Activated naive CD4-positive, alpha-beta T cell (primary cell): ENCODE data around the gene TPM4.
"Not testable (repeated sequence)": the region's sequence is repeated elsewhere in the genome, so short reads cannot be mapped to it uniquely, and the experiment has no call there.

Experiments
- DNase-seq, 4 experiments: peaks; one replicate each; lab custom pipeline; 2025; lab: John Stamatoyannopoulos, UW

The TPM4 gene

DNA sequence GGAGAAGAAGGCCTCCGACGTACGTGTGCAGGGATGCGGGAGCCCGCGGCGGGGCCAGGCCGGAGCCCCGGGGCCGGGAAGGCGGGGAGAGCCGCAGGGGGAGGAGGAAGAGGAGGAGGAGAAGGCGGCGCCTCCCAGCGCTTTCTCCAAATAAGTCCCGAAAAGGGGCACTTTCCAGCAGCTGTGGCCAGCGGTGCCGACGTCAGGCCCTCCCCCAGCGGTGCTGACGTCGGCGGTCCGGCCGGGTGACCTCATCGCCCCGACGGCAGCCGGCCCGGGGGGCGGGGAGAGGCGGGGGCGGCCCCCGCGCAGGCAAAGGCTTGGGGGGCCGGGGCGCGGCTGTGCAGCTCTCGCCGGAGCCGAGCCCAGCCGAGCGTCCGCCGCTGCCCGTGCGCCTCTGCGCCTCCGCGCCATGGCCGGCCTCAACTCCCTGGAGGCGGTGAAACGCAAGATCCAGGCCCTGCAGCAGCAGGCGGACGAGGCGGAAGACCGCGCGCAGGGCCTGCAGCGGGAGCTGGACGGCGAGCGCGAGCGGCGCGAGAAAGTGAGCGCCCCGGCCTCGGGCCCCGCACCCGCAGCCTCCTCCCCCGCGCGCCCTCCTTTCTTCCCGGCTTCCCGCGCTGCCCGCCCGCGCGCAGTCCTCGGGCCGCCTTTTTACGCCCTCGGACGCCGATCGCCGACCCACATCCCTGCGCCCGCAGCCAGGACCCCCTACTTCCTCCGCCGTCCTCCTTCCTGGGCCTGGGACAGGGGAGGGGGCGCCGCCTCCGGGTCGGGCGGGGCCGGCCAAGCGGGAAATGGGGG lies at the start of gene TPM4:
TPM4 (plus strand) TSS at position 342 of the 804 bp plus-strand sequence; CDS start at position 413, 71 bp downstream.
- DNase-seq = peak in 3 of 4 experiments; percentile 27 to 51 (median 43)

DNA sequence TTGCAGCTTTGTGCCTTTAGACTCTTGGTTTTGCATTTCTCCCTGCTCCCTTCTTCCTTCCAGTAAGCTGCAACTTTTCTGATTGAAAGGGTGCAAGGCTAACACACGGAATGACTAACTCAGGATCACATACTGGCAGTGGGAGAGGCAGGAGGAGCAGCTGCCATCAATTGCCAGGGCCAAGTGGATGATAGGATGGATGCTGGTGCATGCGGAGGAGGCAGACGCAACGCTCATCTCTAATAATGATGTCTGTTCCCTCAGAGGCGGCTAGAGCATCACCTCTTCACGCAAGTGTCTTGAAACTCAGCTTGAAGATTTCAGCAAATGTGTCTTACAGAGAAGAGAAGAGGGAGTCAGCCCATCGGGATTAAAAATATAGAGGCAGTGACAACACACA lies 49.5 kb upstream of the TPM4 start:
- DNase-seq = no peak

DNA sequence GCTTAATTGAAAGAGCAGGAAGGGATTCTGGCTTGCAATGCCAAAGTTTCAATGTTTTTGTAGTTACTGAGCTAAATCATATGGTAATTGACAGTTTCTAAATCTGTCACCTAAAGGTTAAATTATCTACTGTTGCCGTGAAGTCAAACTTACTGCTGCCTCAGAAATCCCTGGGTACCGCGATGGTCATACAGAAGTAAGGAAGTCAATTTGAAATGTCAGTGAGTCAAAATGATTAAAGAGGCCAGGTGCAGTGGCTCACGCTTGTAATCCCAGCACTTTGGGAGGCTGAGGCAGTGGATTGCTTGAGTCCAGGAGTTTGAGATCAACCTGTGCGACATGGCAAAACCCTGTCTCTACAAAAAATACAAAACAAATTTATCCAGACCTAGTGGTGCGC lies 48.8 kb upstream of the TPM4 start:
- no peak for DNase-seq

DNA sequence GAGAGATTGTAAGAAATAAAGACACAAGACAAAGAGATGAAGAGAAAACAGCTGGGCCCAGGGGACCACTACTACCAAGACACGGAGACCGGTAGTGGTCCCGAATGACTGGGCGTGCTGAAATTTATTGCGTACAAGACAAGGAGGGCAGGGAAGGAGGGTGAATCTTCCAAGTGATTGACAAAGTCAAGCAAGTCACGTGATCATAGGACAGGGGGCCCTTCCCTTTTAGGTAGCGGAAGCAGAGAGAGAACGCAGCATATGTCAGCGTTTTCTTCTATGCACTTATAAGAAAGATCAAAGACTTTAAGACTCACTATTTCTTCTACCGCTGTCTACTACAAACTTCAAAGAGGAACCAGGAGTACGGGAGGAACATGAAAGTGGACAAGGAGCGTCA lies 46.1 kb upstream of the TPM4 start:
- not testable (repeated sequence) for DNase-seq

DNA sequence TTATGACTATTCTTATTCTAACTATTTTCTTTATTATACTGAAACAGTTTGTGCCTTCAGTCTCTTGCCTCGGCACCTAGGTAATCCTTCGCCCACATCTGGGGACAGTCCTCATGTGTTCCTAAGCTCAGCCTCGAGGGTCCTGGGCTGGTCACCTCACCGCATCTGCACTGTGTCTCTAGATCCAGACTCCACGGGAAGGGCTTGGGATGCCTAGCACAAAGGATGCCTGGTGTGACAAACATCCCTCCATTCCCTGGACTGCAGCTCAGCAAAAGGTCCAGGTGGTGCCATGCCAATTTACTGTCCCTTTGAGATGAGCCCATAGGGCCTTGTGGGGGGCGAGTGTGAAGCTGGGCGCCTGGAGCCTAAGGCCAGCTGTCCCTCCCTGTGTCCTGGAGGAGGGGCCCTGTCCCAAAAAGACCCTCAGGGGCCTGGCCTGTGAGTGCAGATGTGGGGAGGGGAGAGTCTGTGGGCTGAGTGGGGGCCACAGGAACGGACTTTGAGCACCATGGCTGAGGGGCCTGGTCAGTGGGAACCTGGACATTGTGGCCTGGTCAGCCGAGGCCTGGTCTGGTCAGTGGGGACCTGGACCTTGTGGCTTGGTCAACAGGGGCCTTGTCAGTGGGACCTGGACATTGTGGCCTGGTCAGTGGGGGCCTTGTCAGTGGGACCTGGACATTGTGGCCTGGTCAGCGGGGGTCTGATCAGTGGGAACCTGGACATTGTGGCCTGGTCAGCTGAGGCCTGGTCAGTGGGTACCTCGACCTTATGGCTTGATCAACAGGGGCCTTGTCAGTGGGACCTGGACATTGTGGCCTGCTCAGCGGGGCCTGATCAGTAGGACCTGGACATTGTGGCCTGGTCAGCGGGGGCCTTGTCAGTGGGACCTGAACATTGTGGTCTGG lies 45.1 kb upstream of the TPM4 start:
- DNase-seq = no peak

DNA sequence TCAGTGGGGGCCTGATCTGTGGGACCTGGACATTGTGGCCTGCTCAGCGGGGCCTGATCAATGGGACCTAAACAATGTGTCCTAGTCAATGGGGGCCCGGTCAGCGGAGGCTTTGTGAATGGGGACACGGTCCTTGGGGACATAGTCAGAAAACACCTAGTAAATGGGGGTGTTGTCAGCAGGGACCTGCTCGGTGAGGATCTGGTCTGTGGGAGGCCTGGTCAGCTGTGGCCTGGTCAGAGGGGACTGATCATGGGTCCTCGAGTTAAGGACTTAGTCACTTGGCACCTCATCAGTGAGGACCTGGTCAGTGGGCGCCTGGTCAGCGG lies 44.5 kb upstream of the TPM4 start:
- DNase-seq = no peak

DNA sequence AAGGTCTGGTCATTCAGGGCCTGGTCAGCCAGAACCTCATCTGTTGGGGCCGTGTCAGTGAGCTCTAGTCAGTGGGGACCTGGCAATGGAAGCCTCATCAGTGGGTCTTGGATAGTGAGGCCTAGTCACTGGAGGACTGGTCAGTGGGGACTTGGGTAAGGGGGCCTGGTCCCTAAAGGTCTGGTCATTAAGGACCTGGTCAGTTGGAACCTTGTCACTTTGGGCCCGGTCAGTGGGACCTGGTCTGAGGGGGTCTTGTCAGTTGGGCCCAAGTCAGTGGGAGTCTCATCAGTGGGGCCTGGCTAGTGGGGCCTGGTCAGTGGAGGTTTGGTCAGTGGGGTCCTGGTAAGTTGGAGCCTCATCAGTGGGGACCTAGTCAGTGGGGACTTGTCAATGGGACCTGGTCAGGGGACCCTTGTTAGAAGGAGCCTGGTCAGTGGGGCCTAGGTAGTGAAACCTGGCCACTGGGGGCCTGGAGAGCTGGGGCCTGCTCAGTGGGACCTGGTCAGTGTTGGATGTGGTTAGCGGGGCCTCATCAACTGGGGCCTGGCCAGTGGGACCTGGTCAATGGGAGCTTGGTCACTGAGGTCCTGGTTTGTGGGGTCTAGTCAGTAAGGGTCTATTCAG lies 43.7 kb upstream of the TPM4 start:
- no peak for DNase-seq

DNA sequence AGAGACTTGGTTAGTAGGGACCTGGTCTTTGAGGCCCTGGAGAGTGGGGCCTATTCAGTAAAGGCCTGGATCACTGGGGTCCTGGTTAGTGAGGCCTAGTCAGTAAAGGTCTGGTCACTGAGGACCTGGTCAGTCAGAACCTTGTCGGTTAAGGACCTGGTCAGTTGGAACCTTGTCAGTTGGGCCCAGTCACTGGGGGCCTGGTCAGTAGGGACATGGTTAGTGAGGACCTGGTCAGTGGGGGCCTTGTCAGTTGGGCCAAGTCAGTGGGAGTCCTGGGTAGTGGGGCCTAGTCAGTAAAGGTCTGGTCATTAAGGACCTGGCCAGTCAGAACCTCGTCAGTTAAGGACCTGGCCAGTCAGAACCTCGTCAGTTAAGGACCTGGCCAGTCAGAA lies 43.2 kb upstream of the TPM4 start:
- no peak for DNase-seq

DNA sequence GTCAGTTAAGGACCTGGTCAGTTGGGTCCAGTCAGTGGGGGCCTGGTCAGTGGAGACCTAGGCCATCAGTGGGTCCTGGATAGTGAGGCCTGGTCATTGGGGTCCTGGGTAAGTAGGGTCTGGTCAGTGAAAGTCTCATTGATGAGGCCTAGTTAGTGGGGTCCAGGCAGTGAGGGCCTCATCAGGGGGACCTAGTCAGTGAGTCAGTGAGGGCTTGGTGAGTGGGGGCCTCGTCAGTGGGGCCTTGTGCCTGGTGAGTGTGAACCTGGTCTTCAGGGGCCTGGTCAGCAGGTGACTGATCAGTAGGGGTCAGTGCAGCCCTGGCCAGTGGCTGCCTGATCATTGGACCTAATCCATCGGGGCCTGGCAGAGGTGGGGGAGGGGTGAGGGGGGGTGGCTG lies 42.6 kb upstream of the TPM4 start:
- no peak for DNase-seq

DNA sequence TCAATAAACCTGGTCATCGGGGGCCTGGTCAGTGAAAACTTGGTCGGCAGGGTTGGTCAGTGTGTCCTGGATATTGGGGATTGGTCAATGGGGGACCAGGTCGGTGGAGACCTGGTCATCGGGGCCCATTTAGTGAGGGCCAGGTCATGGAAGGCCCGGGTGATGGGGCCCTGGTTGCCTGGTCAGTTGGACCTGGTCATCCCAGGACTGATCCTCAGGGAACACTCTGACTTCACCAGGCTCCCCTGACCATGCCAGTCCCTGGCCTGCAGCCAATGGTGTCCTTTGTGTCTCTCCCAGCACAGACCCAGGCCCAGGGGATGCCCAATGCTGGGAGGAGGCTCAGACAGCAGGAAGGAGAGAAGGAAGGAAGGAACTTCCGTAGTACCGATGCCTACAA lies 42.1 kb upstream of the TPM4 start:
- DNase-seq = no peak

DNA sequence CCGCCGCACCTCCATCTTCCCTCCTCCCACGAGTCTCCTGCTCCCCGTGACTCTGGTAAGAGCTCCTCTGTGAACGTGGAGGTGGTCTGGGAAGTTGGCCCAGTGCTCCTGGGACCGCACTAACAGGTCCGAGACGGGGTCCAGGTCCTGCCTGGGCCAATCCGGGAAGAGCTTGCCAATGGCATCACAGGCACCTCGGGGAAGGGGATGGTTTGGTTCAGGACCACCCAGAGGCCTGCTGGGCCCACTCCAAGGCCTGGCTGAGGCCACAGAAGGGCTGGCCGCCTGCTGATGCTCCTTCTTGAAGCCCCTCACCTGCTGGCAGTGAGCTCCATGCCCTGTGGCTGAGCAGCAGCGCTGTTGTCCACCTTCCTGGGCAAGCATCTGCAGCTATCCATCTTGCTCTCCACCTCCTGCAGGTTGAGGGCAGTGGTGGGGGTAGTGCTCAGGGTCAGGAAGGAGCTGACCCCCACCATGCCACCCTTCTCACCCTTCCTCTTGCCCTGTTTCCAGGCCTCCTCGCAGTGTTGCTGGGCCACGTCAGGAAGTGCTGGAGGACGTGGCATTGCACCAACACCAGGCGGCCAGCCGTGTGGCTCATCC lies 41.2 kb upstream of the TPM4 start:
- DNase-seq = no peak

DNA sequence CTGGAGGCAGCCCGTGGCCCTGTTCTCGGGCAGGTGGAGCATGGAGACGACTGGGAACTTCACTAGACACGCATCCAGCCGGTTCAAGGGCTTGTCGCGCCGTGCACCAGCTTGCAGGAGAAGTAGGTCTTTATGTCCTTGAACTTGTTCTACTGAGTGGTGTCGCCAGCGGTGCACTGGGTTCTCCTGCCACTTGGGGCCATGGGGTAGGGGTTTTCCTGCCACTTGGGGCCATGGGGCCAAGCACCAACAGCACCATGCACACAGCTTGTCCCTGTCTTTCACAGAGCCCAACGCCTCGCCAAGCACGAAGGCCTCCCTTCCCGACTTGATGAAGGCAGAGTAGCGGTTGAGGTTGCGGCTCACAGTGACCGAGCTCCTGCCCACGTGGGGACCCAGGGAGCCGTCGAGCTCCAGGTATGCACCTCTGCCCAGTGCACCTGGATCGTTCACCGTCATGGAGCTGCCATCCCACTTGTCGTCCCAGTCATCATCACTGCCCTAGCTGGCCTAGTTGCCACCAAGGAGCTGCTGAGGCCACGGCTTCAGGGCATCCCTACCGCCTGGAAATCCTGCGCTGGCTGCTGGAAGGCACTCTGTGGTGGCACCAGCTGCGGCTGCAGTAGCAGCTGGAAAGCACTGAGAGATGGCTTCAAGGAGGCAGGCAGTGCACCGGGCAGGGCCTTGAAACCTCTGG lies 40.5 kb upstream of the TPM4 start:
- DNase-seq = no peak

DNA sequence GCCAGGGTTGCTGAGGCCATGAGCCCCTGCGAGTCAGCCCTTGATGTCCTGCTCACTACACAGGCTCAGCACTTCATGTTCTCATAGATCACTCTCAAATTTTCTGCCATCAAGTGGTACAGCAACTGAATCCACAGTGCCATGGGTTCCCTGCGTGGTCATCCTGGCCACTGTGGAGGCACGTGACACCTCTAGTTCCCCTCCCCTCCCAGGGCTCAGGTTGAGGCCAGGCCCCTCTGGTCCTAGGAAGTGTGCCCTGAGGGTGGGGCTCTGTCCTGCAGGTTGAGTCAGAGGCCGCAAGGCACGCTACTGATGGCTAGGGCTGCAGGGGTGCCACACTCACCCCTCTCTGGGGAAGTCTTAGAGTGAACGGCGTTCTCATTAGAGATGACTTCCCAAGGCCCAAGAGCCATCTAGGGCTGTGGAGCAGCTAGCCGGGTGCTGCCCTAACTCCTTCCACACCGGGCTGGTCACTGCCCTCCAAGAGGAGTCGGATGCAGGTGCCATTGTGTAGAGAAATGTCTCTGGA lies 39.8 kb upstream of the TPM4 start:
- no peak for DNase-seq

DNA sequence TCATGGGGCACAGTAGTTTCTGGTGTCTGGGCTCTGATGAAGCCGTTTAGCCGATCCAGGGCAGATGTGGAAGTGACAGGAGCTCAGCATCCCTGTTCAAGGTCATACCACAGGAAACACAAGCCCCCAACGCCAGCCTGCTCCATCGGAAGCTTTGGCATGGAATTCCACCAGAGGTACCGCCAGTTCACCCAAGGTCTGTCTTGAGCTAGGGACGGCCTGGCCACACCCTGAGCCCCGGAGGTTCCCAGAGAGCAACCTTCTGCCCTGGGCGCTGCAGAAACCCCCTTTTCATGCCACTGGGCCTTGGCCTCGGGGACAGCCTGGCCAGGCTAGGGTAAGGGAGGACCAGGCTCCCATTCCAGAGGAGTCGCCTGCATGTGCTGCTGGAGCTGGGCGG lies 39.4 kb upstream of the TPM4 start:
- DNase-seq = no peak

DNA sequence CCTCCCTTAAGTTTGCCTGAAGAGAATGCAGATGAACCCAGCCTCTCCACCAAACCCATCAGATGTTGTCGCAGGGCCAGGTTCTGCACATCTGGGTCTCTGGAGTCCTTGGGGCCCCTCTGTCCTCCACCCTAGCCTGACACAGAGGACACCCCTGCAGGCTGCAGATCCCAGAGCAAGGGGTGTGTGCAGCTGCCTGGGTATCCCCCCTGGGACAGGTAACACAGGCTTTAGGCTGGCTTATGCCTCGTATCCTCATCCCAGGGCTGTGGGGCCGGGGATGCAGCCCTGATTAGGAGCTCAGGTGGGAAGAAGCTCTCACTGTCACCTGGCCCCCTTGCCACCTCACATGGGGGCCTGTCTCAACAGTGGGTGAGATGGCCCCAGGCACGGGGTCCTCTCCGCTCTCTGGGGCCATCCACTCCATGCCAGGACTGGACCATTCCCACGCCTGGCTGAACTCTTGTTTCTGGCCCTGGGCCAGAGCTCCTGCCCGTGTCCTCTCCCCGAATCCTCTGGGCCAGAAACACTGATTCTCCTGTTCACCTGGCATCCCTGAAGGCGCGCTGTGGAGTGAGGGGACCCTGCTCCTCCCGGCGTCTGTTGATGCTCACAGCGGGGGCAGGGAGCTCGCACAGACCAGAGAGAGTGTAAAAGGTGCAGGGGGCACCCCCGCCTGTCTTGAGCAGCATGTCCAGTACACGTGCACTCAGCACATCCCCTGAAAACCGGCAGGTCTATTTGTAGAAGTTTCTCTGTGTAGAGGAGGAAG lies 38.7 kb upstream of the TPM4 start:
- no peak for DNase-seq

DNA sequence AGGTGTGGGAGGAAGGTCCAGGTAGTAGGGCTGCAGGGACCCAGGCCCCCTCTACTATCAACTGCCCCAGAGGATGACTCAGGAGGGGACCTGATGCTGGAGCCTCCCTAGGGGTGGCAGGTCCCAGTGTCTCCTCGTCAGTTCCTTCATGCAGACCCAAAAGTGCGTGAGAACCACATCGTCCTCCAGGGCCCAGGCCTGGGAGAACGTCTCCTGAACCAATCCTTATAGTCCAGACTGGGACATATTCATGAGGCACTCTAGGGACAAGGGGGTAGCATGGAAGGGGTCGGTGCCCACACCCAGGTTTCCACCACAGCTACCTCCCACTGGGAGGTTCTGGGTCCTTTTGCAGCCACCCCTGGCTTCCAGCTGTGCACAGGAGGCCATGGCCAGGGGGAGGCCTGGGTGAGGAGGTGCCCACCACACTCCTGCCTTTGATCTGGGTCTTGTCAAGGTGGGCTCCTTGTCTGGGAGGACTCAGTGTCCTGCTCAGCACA lies 38.0 kb upstream of the TPM4 start:
- DNase-seq = no peak

DNA sequence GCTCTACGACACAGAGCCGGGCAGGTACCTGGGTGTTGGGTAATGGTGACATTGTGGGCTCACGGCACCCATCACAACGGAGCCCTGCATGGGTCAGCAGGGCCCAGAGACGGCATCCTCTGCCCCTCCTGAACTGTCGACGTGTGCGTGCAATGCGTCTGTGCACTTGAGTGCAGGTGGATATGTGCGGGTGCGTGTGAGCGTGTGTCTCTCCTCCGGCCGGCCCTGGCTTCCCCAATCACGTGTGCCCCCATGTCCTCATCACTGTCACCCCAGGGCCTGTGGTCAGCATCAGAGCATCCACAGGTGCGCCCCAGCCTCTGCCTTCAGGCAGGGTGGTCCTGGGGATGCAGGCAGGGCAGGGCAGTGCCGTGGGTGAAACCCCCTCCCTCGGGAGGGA lies 37.2 kb upstream of the TPM4 start:
- no peak for DNase-seq

DNA sequence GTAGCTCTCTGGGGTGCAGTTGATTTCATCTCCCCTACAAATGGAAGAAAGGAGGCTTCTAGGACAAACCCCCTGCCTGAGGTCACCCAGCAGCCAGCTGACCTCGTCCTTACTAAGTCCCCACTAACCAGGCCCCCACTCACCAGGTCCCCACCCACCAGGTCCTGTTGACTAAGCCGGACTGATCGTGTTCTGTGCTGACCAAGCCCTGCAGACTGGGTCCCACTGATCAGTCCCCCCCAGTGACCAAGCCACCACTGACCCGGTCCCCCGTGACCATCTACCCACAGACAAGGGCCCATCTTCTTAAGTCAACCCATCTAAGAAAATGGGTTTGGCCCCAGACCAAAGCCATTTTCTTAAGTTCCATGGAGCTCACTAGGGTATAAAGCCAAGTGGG lies 36.8 kb upstream of the TPM4 start:
- DNase-seq = no peak

DNA sequence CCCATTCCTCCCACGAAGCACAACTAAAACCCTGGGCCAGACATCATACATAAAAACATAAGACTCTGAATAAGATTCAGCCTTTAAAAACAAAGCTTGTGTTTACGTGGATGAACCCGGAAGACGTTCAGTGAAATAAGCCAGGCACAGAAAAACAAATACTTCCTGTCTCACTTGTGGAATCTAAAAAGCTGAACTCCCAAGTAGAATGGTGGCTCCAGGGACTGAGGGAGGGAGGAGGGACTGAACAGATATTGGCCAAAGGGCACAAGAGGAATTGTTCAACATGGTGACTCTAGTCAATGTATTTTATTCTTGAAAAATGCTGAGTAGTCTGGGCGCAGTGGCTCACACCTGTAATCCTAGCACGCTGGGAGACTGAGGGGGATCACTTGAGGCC lies 35.7 kb upstream of the TPM4 start:
- DNase-seq = no peak

DNA sequence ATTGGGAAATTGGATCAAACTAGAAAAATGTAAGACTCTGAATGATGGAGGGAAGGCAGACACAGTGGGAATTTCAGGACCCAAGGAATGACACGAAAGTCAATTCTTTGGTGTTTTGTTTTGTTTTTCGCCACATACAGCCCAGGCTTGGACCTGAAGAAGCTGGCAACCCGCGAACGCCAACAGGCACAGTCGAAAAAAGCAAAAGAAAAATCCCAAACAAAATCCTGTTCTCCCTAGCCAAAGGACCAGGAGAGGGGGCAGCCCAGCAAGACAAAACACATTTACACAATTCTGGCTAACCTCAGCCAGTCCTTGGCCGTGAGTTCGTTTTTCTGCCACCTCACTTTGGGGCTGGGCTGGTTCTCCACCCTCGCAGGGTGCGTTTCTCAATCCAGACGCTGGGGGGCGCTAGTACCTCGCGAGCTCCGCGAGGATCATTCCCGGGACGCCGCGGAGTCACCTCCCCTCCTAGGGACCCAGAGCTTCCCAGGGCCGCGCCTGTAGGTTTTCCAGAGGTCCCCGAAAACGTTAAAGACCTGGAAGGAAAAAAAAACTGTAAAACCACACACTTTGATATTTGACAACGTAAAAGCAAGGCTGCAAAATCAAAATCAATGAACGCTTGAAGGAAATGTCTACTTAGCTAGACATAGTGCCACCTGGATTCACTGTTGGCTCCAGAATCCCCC lies 34.9 kb upstream of the TPM4 start:
- DNase-seq = peak; percentile 61 to 70 (median 66)
